WTC11 (cell line): ENCODE results near the gene TAF15.

Experiments used
- ATF3 ChIP-seq: sonication (generic); formaldehyde crosslinking; conservative IDR thresholded peaks from 2 replicates; pipeline ENCODE4 v1.8.1; 2022; ENCODE audit warnings: mild to moderate bottlenecking, missing genetic modification reagents
- CTCF ChIP-seq: fragments of 200-600 bp; IDR thresholded peaks from 2 replicates; pipeline ENCODE4 v1.8.0; 2022; ENCODE audit warnings: antibody characterized with exemption
- FOXJ3 ChIP-seq: sonication (generic); formaldehyde crosslinking; IDR thresholded peaks from 2 replicates; pipeline ENCODE4 v1.9.0; 2021; ENCODE audit warnings: missing genetic modification reagents, mild to moderate bottlenecking, borderline replicate concordance
- KAT7 ChIP-seq: sonication (generic); formaldehyde crosslinking; IDR thresholded peaks from 2 replicates; pipeline ENCODE4 v1.8.1; 2023; ENCODE audit warnings: missing genetic modification reagents, mild to moderate bottlenecking, borderline replicate concordance
- NFE2L1 ChIP-seq: sonication (generic); formaldehyde crosslinking; IDR thresholded peaks from 2 replicates; pipeline ENCODE4 v1.8.1; 2023; ENCODE audit warnings: missing genetic modification reagents
- NR2C2 ChIP-seq: sonication (generic); formaldehyde crosslinking; IDR thresholded peaks from 2 replicates; pipeline ENCODE4 v1.8.0; 2022; ENCODE audit warnings: mild to moderate bottlenecking, missing genetic modification reagents
- OVOL2 ChIP-seq: fragments of 250-450 bp; sonication (Bioruptor Pico); IDR thresholded peaks from 2 replicates; pipeline ENCODE4 v1.9.0; 2021; ENCODE audit warnings: mild to moderate bottlenecking, borderline replicate concordance
- PREB ChIP-seq: sonication (generic); formaldehyde crosslinking; IDR thresholded peaks from 2 replicates; pipeline ENCODE4 v1.8.1; 2022; ENCODE audit warnings: mild to moderate bottlenecking, missing genetic modification reagents, moderate library complexity, borderline replicate concordance
- USF1 ChIP-seq: sonication (generic); formaldehyde crosslinking; IDR thresholded peaks from 2 replicates; pipeline ENCODE4 v1.8.0; 2022; ENCODE audit warnings: mild to moderate bottlenecking, missing genetic modification reagents
- USF2 ChIP-seq: sonication (generic); formaldehyde crosslinking; IDR thresholded peaks from 2 replicates; pipeline ENCODE4 v1.8.1; 2023; ENCODE audit warnings: mild to moderate bottlenecking, missing genetic modification reagents, moderate library complexity
- ZNF263 ChIP-seq: sonication (generic); formaldehyde crosslinking; IDR thresholded peaks from 2 replicates; pipeline ENCODE4 v1.8.1; 2022; ENCODE audit warnings: low read depth, mild to moderate bottlenecking, moderate library complexity, missing genetic modification reagents

GRCh38 chr17:35808240-35808961 lies 883 bp upstream of the TAF15 start:
- TF ChIP-seq NFE2L1 = no peak
- TF ChIP-seq FOXJ3 (CRISPR knock-in tag) = no peak
- TF ChIP-seq PREB (CRISPR knock-in tag) = no peak
- no peak for TF ChIP-seq ATF3
- no peak for TF ChIP-seq CTCF
- no peak for TF ChIP-seq NR2C2 (CRISPR knock-in tag)
- no peak for TF ChIP-seq KAT7 (CRISPR knock-in tag)
- TF ChIP-seq ZNF263 (CRISPR knock-in tag) = no peak
- TF ChIP-seq OVOL2 (CRISPR knock-in tag) = no peak
- TF ChIP-seq USF2 (CRISPR knock-in tag) = no peak
- TF ChIP-seq USF1 = no peak
